Uterine smooth muscle cell (primary cell): ENCODE data around the gene RHAG. TPM values are rescaled to one million over a fixed set of nuclear protein-coding genes. Genes with fewer than 3 reads are reported as not detected.

Source experiments
- total RNA-seq: library from RNA; depleted of rRNA; stranded (reverse); fragments of >200 nt; gene quantifications from 2 replicates; pipeline ENCODE4 v1.2.3, GENCODE V29; 2014

The RHAG gene
- not detected in 2 replicates for total RNA-seq

DNA sequence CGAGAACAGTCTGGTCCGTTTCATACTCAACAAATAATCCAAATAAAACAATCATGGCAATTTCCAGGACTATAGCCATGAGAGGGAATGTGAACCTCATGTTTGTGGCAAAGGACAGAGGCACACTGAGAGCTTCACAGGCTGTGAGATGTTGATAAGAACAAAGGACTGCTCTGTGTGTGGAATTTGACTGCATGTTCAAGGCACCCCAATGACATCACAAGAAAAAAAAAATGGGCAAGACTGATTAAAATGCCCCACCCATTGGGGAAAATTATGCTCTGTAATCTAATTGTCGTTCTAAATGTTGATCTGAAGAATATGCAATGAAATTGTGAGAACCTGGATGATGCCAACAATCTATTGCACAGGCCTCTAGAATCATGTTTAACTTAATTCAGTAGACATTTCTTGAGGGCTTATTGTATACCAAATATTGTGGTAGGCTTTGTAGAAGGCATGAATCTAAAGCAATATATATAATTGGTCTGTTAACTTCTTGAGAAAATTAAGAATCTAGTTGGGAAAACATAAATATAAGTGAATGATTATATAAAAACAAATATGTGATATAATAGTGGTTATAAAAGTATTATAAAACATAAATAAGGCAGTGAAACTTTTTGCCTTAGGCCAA lies at the start of gene RHAG:
Gene RHAG (minus strand): TSS at position 127 of the 637 bp plus-strand sequence. CDS start 27 bp downstream, at position 100.

Other genes with a start within 250 kb of the RHAG start
- gene MMUT, start 173.6 kb downstream of the RHAG start, total RNA-seq, result 26.2 and 27.9 TPM in 2 replicates
- 9.6 and 32.3 TPM in 2 replicates for gene CENPQ, start 173.5 kb downstream of the RHAG start, total RNA-seq
- gene GLYATL3, start 136.9 kb downstream of the RHAG start, total RNA-seq, result not detected in 2 replicates
- gene C6orf141, start 86.2 kb downstream of the RHAG start, total RNA-seq, result 55.3 and 59.4 TPM in 2 replicates
- gene CRISP2, start 76.7 kb upstream of the RHAG start, total RNA-seq, result not detected in 2 replicates
- gene CRISP3, start 107.5 kb upstream of the RHAG start, total RNA-seq, result not detected in 2 replicates
- gene PGK2, start 150.4 kb upstream of the RHAG start, total RNA-seq, result not detected in 2 replicates
- gene CRISP1, start 229.7 kb upstream of the RHAG start, total RNA-seq, result not detected in 2 replicates